Liver (tissue), 9 donors: ENCODE results near the gene AKAP13. TPM values are rescaled to one million over a fixed set of nuclear protein-coding genes. Genes with fewer than 3 reads are reported as not detected.
A peak's percentile ranks its signal among the peaks of the same experiment; 100 is the strongest.

Source experiments
- DNase-seq: peaks from one replicate; pipeline ENCODE4 v3.0.0-alpha.2; 2017; ENCODE audit warnings: low spot score
- H3K27ac ChIP-seq, 2 donors: one replicate each; pipeline ENCODE4 v1.7.0; 2013; ENCODE audit warnings: inconsistent platforms in 2 of 2, low read length in 2 of 2, control low read depth in 1 of 2, low read depth in 1 of 2, mild to moderate bottlenecking in 1 of 2
- H3K27me3 ChIP-seq, 4 donors: one replicate each; pipeline versions ENCODE4 v1.6.1 to v1.7.0; 2013; ENCODE audit warnings: low read length in 3 of 4, inconsistent platforms in 1 of 4, mild to moderate bottlenecking in 1 of 4, moderate library complexity in 1 of 4; ENCODE audit not compliant: control insufficient read depth in 4 of 4, insufficient read depth in 4 of 4
- H3K36me3 ChIP-seq, 4 donors: one replicate each; pipeline versions ENCODE4 v1.6.1 to v1.7.0; 2013; ENCODE audit warnings: low read length in 3 of 4, mild to moderate bottlenecking in 3 of 4, low read depth in 1 of 4, moderate library complexity in 1 of 4; ENCODE audit not compliant: control insufficient read depth in 4 of 4, insufficient read depth in 3 of 4
- H3K4me1 ChIP-seq, 4 donors: one replicate each; pipeline versions ENCODE4 v1.6.1 to v1.7.0; 2013; ENCODE audit warnings: low read length in 3 of 4, mild to moderate bottlenecking in 3 of 4, moderate library complexity in 1 of 4; ENCODE audit not compliant: control insufficient read depth in 4 of 4, insufficient read depth in 4 of 4
- H3K4me3 ChIP-seq, 3 donors: one replicate each; pipeline versions ENCODE4 v1.6.1 to v1.7.0; 2013; ENCODE audit warnings: low read length in 3 of 3, control low read depth in 1 of 3, low read depth in 1 of 3, mild to moderate bottlenecking in 1 of 3
- H3K9ac ChIP-seq, 2 donors: one replicate each; pipeline ENCODE4 v1.7.0; 2013; ENCODE audit warnings: low read length in 2 of 2, mild to moderate bottlenecking in 2 of 2, moderate library complexity in 2 of 2, control low read depth in 1 of 2, low read depth in 1 of 2
- H3K9me3 ChIP-seq, 4 donors: one replicate each; pipeline versions ENCODE4 v1.6.1 to v1.7.0; 2013; ENCODE audit warnings: low read length in 3 of 4; ENCODE audit not compliant: control insufficient read depth in 4 of 4
- ATF3 ChIP-seq: IDR thresholded peaks from 2 replicates; pipeline ENCODE4 v1.6.1; 2016; ENCODE audit warnings: antibody characterized with exemption
- CTCF ChIP-seq: fragments of 150-350 bp; IDR thresholded peaks from 2 replicates; pipeline ENCODE4 v1.5.1; 2017; ENCODE audit warnings: improper control_type of control experiment, low read depth, low read length; ENCODE audit not compliant: missing input control
- EGR1 ChIP-seq, 2 donors: IDR thresholded peaks; 2 replicates each; pipeline ENCODE4 v1.6.1; 2016 to 2018; ENCODE audit warnings: antibody characterized with exemption in 2 of 2, low read depth in 2 of 2
- FOXA2 ChIP-seq: IDR thresholded peaks from 2 replicates; pipeline ENCODE4 v1.6.1; 2016; ENCODE audit warnings: antibody characterized with exemption
- HNF4A ChIP-seq, 2 donors: conservative IDR thresholded peaks; 2 replicates each; pipeline ENCODE4 v1.6.1; 2016; ENCODE audit warnings: antibody characterized with exemption in 2 of 2, mild to moderate bottlenecking in 2 of 2
- HNF4G ChIP-seq: IDR thresholded peaks from 2 replicates; pipeline ENCODE4 v1.6.1; 2016; ENCODE audit warnings: antibody characterized with exemption
- JUND ChIP-seq, 2 donors: IDR thresholded peaks; 2 replicates each; pipeline ENCODE4 v1.6.1; 2016; ENCODE audit warnings: antibody characterized with exemption in 2 of 2
- MAX ChIP-seq: IDR thresholded peaks from 2 replicates; pipeline ENCODE4 v1.6.1; 2016; ENCODE audit warnings: antibody characterized with exemption
- NR2F2 ChIP-seq: IDR thresholded peaks from 2 replicates; pipeline ENCODE4 v1.6.1; 2016; ENCODE audit warnings: antibody characterized with exemption
- RAD21 ChIP-seq, 2 donors: IDR thresholded peaks; 2 replicates each; pipeline ENCODE4 v1.6.1; 2016; ENCODE audit warnings: antibody characterized with exemption in 2 of 2, mild to moderate bottlenecking in 2 of 2
- REST ChIP-seq: IDR thresholded peaks from 2 replicates; pipeline ENCODE4 v1.6.1; 2016; ENCODE audit warnings: antibody characterized with exemption, mild to moderate bottlenecking
- RXRA ChIP-seq, 2 donors: IDR thresholded peaks; 2 replicates each; pipeline ENCODE4 v1.6.1; 2017 to 2018; ENCODE audit warnings: antibody characterized with exemption in 2 of 2, mild to moderate bottlenecking in 1 of 2
- SP1 ChIP-seq: IDR thresholded peaks from 2 replicates; pipeline ENCODE4 v1.6.1; 2018; ENCODE audit warnings: antibody characterized with exemption, mild to moderate bottlenecking
- TAF1 ChIP-seq: conservative IDR thresholded peaks from 2 replicates; pipeline ENCODE4 v1.6.1; 2016; ENCODE audit warnings: antibody characterized with exemption, mild to moderate bottlenecking
- YY1 ChIP-seq: IDR thresholded peaks from 2 replicates; pipeline ENCODE4 v1.6.1; 2016; ENCODE audit warnings: antibody characterized with exemption, mild to moderate bottlenecking
- ZBTB33 ChIP-seq: IDR thresholded peaks from 2 replicates; pipeline ENCODE4 v1.6.1; 2016; ENCODE audit warnings: antibody characterized with exemption
- WGBS: extraction: QIAGEN DNeasy Blood & Tissue Kit; methylation state at CpG from one replicate; pipeline ENCODE4 v1.1.7; 2013; 5-methylcytosine and 5-hydroxymethylcytosine counted together
- polyA plus RNA-seq, 2 donors: library from polyadenylated mRNA; stranded (reverse) in 1 of 2; unstranded in 1 of 2; fragments of 200-250 nt in 1 of 2; fragments of >200 nt in 1 of 2; fragmentation: Nextera tagmentation in 1 of 2; extraction: Ambion mirVana in 1 of 2; gene quantifications; one replicate each; pipeline versions ENCODE4 v1.2.1 to v1.2.3, GENCODE V29; 2013 to 2015
- total RNA-seq, 2 donors: library from RNA; depleted of rRNA; stranded (reverse); fragments of >200 nt; gene quantifications; one replicate each; pipeline ENCODE4 v1.2.3, GENCODE V29; 2014
- donor health status: healthy.
- donor health status: healthy.
- donor health status: healthy.
- donor health status: healthy.
- donor health status: healthy.

AKAP13 gene
- total and polyA plus RNA-seq, 4 donors, result 18.6 to 92.3 (median 37.4) TPM

- Histone ChIP-seq H3K4me1 (peaks cover 15 to 50% (median 26%) of the 10 kb centered on the region in 4 donors), H3K27ac (peak overlapping the region; percentile 21 to 48), H3K9me3 (no peaks in the 10 kb centered on the region), H3K4me3 (peak overlapping the region in 1 of 3 donors; percentile 40), H3K27me3 (no peaks in the 10 kb centered on the region), H3K36me3 (no peaks in the 10 kb centered on the region), H3K9ac (no peak overlapping the region)
- no peak for DNase-seq
- TF ChIP-seq YY1 (peak; percentile 64), ZBTB33 (peak; percentile 35), RAD21 (IDR thresholded peaks at IDR 0.05) (peak; percentile 13 to 45), ATF3 (no peak), CTCF (no peak), FOXA2 (no peak), HNF4G (no peak), EGR1 (IDR thresholded peaks at IDR 0.05; ENCODE audit: low read depth in 2 of 2) (no peak), RXRA (IDR thresholded peaks at IDR 0.05) (peak; percentile 78 to 89), HNF4A (conservative IDR thresholded peaks at IDR 0.05) (peak; percentile 64 to 66), MAX (peak; percentile 74), JUND (IDR thresholded peaks at IDR 0.05) (peak in 1 of 2 donors; percentile 14), NR2F2 (no peak), TAF1 (no peak), SP1 (peak; percentile 69), REST (no peak)
- 76% methylated on average over 18 of the region's 18 CpGs for WGBS
Observed at GRCh38 chr15:85777250-85778106, 397.1 kb downstream of the AKAP13 start.
